ENCODE measurements around the gene RAB6D.

- TF ChIP-seq CTCF (IDR thresholded peaks at IDR 0.05): no peak
- no peak for TF ChIP-seq POLR2A (IDR thresholded peaks at IDR 0.05)
Observed at GRCh38 chr2:131400849-131401248, 36.9 kb upstream of the RAB6D start.

All from uterus (tissue), 2 donors.